Right kidney (tissue), 1 donor: ENCODE data around the gene RCAN3.
"Not testable (repeated sequence)": the region's sequence is repeated elsewhere in the genome, so short reads cannot be mapped to it uniquely, and the experiment has no call there.

Source experiments
- DNase-seq: peaks from one replicate; pipeline ENCODE4 v3.0.0-alpha.2; 2016

RCAN3 gene

DNA sequence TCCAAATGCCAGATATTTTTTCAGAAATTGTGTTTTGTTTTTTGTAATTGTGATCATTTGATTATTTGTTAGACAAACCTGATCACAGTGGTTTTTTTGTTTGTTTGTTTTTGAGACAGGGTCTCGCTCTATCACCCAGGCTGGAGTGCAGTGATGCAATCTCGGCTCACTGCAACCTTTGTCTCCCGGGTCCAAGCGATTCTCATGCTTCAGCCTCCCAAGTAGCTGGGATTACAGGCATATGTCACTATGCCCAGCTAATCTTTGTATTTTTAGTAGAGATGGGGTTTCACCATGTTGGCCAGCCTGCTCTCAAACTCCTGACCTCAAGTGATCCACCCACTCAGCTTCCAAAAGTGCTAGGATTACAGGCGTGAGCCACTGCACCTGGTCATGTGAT, 46.6 kb downstream of the RCAN3 start:
- DNase-seq, result not testable (repeated sequence)

DNA sequence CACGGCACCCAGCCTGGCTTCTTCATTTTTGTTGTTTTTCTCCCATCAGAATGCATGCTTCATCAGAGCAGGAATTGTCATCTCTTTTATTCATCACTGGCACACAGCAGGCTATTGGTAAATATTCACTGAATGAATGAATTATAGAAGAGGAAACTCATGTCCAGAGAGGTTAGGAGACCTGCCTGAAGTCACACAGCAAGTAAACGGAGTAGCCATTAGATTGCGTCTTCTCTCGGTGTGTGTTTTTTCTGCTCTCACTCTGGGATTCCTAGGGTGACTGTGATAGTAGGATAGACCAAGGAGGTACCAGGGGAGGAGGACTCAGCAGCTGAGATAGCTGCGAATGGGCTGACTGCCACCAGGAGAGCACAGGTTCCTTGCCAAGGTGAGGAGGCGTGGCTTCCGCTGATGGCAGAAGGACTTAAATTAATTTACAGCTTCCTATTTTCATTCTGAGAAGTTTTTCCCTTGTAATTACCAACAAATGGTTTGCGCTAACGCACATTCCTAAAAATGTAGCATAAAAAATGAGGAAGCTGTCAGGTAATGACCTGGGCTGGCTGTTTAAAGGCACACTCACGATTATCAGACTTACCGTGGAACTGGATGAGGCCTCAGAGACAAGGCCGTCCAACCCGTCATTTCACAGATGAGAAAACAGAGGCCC, 48.8 kb downstream of the RCAN3 start:
- no peak for DNase-seq

DNA sequence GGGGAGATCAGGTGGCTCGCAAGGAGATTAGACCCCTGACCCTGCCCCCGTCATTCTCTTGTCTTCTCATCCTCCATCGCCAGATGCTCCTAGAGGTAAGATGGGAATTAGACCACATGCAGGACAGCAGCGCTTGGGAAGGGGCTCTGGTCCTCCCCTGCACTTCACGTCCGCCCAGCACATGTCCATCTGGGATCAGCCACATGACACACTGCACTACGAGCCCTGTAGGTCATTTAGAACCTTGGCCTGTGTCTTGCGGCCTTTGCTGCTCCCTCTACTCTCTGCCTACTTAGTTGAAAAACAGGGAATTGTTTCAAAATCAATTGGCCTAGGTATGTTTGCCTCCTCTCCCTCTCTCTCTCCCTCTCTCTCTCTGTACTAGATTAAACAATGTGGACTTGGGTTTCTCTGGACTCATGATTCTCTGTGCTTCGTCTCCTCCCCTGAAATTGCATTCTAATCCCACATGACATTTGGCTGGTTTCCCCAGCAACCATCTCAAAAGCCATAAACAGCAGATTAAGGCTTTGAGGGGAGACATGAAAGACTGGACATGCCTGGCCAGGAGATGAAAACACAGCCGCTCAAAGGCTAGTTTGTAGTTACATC, 49.4 kb downstream of the RCAN3 start:
- peak; percentile 32 for DNase-seq

DNA sequence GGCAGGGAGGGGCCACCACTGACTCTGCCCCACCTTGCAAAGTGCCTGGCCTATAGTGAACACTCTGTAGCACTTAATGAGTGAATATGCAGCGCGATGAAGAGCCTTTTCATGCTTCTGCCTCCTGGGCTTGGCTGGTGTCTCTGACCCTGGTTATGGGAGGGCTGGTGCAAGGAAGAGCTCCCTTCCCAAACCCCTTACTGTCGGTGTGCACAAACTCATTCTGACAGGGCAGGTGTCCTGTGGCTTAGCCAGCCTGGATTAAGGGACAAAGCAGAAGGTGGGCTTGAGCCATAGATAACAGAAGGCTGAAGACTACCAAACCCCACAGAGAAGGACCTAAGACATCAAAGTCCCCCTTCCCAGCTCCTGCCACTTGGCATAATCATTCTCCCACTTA, 51.3 kb downstream of the RCAN3 start:
- DNase-seq, result no peak

DNA sequence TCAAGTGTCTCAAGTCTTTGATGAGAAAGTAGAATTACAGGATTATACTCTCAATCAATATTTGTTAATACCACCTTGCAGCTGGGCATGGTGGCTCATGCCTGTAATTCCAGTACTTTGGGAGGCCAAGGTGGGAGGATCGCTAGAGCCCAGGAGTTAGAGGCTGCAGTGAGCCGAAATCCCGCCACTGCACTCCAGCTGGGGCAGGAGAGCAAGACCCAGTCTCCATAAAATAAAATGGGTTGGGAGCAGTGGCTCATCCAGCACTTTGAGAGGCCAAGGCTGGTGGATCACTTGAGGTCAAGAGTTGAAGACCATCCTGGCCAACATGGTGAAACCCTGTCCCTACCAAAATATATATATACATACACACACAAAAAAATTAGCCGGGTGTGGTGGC, 52.1 kb downstream of the RCAN3 start:
- no peak for DNase-seq

DNA sequence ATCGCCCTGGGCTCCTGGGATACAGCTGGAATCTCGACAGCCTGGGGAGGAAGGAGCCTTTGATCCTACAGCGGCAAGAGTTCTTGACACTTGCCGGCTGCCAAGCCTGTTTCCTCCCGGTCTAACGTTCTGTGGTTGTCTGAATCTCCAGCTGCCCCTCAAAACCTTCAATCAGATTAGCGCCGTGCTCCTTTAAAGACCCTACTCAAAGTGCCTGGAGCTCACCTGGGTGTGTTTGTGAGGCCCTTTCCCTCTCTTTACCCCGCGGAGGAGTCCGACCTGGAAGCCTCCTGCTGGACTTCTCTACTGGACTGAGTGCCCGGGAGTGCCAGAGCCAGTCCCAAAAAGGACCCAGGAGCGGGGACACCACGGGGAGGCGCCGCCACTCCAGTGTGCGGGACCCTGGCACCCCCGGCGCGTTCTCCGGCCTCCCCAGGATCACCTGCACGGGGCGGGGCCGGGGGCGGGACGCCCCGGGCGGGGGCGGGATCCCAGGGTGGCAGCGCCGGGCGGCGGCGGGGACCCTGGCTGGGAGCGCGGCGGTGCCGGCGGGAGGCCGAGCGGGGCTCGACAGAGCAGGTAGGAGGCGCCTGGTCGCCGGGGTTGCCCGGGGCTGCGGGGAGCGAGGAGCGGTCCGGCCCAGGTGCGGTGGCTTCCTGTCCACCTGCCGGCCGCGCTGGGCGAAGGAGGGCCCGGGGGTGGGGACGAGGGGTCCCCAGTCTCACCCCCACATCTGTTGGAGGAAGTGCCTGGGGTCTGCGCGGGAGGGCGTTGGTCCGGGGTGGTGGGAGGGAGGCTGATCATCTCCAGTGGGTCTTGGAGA, 53.2 kb downstream of the RCAN3 start, which contains the start of gene NCMAP:
TSS of gene NCMAP (plus strand) at position 497 of the 823 bp plus-strand sequence. CDS start 39,344 bp downstream, outside the sequence.
- peak; percentile 51 for DNase-seq

DNA sequence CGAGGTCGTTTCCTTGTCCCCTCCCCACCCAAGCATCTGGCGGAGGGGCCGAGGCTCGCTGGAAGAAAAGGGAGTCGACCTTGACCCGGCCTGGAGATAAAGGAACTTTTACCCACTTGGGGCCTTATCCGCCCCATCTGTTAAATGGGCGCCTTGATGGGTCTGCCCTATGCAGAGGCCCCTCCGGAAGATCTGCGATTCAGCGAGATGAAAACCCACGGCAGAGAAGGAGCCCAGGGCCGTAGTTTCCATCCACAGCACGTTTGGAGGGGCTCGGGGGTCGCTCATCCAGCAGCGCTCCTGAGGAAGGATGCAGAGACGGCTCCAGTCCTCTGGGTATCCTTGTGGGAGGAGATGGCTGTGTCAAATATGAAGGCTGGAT, 53.8 kb downstream of the RCAN3 start:
- no peak for DNase-seq

DNA sequence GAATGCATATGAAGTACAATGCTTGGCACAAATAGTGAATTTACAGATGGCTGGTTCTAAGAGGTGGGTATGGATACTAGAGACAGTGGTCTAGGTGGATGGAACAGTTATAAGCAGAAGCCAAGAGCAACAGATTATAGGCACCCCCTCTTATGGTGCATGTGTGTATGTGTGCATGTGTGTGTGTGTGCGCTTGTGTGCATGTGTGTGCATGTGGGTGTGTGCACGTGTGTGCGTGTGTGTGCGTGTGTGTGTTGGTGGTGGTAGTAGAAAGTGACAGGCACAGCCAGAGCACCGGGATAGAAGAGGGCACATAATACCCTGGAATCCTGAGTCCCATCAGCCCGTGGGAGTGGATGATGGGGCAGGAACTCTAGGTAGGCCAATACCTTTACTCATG, 54.6 kb downstream of the RCAN3 start:
- no peak for DNase-seq

DNA sequence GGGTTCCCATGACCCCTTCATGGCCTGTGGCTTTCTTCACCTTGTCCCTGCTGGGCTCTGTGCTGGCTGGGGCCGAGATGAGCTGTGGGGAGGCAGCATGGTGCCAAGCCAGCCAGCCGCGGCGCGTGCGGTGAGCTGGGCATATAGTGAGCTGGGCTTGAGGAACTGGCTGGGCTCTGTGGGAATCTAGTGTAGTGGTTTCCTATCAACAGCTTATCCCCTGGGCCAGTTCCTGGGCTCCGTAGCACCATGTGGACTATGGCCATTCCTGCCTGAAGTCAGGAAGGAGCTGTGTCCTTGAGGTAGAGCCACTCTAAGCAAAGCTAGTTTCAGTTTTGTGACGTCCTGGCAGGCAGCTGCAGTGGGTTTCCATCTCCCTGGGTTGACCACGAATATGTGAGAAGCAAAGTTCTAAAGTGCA, 55.1 kb downstream of the RCAN3 start:
- DNase-seq, result no peak

DNA sequence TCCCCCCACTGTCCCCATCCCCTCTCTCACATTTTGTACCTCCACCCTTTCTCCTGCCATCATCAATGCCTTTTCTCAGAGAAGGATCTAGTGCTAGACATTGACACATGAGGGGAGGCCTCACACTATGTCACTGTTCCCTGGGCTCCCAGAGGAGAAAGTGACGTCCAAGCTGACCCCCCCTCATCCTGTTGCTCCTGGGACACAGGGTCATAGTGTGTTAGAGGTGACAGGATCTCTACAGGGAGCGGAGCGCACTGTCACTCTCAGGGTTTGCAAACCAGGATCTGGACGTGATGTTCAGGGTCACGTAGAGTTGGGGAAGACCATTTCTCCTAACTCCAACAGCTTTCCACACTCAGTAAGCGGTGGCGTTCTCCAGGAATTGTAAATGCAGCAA, 55.8 kb downstream of the RCAN3 start:
- DNase-seq, result no peak

DNA sequence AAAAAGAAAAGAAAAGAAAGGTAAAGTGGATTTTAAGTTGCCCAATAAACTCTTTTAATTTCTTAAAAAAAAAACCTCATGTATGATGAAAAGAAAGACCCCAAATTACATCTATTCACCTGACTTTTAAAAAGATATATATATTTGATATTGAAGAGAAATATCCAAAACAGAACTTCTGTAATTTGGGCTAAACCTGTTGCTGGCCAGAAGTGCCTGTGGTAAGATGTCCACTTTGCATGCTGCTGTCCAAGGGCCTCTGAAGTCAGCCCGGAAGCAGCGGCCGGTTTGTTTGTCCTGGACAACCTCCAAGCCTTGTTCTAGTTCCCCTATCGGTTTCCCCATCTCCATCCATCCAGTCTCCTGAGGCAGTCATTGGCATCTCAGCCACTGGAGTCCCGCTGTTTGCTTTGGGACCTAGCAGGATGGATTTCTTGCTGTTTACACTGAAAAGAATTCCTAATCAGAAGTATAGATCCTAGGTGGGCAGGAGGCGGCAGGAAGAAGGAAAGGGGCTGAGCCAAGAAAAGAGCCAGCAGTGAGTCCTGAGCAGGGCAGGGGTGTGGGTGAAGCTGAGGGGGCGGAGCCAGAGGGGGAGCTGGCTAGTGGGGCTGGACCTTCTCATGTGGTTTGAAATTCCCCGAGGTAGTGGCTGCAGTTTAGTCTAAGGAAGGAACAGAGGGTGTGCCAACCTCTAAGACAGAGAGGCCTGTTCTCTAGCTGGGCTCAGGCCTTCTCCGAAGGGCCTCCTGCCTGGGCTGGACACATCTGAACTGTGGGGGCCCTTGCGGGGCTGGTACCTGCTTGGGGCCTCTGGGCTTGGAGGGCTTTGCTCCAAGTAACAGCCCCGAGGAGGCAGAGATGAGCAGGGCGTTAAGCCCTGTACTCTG, 56.5 kb downstream of the RCAN3 start:
- DNase-seq, result no peak

DNA sequence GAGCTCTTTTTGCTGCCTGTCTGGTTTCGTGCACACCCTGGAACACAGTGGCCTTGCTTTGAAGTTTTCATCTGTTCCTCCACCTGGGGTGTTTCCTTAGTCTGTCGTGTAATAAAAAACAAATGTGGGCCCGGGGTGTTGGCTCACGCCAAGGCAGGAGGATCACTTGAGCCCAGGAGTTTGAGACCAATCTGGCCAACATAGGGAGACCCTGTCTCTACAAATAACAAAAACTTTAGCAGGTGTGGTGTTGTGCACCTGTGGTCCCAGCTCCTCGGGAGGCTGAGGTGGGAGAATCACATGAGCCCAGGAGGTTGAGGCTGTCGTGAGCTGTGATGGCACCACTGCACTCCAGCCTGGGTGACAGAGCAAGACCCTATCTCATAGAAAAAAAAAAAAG, 57.7 kb downstream of the RCAN3 start:
- DNase-seq, result no peak

DNA sequence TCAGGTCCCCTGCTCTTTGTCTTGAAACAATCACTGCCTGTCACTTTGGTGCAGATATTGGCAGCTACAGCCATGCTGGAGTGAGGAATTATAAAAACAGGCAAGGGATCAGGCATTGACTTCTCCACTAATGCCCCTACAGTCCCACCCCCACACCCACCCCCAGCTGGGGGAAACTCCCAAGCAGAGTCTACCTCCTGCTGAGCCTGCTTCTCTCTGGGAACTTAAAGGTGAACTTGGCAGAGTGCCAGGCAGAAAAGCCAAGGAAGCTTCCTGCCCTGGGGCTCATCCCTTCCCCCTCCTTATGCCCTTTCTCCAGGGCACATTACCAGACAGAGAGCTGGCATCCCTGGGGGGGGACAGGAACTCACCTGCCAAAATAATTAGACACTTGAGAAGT, 60.0 kb downstream of the RCAN3 start:
- peak; percentile 29 for DNase-seq

DNA sequence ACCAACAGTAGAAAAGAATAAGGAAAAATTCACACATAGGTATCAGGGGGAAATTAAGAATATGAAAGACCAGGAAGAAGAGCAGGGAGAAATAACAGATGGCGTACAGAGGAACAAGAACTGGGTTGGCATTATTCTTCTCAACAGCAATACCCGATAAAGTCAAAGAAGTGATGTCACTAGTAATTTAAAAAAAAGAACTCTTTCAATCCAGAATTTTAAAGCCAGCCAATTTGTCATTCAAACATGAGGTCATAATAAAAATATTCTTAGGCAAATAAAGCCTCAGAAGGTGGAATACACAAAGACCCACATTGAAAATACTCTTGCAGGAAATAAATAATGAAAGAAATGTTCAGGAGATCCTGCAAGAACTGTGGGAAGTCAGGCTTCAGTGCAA, 62.1 kb downstream of the RCAN3 start:
- no peak for DNase-seq

DNA sequence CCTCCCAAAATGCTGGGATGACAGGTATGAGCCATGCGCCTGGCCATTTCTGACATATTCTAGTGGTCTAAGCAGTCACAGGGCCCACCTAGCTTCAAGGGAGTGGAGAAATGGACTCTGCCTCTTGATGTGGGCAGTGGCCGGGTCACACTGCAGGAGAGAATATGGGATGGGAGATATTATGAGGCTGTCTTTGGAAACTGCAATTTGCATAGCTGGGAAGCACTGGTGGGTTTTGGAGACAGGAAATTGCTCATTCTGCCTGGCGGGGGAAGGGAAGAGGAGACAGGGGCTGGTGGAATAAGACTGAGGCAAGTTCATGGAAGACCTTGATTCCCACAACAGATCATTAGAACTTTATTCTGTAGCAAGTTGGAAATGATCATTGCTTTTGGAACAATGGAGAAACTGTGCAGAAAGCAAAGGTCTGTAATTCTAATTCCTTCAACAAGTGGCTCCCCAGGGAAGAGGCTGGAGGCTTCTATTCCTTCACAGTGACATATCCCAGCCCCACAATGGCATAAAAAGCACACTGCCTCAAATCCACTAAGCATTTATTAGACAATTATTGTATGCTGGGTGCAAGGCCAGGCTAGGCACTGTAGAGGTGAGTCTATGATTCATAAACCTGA, 63.7 kb downstream of the RCAN3 start:
- DNase-seq, result no peak

DNA sequence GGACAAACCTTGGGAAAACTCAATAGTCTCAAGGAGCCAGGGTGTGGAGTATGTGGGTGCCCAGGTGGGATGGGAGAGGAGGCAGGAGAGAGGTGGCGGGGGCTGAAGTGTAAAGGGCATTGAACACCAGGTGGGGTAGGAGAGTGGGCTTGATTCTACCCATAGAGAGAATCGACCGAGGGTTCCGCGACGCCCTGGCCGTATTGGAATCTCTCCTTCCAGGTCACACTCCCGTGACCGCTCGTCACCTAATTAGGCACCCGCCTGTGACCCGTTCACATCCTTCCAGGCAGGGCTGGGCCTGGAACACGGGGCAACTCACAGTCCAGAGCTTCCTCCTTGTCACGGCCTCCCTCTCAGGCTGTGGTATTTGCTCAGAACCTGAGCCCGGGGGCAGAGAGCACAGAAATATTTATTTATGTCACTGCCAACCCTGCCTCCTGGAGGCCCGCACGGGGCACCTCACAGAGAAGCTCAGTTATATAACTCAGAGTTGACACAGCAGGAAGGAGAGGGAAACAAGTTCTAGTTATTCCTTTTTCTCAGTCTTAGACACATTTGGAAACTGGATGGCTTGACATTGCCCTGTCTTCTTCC, 65.3 kb downstream of the RCAN3 start:
- DNase-seq, result peak; percentile 26

DNA sequence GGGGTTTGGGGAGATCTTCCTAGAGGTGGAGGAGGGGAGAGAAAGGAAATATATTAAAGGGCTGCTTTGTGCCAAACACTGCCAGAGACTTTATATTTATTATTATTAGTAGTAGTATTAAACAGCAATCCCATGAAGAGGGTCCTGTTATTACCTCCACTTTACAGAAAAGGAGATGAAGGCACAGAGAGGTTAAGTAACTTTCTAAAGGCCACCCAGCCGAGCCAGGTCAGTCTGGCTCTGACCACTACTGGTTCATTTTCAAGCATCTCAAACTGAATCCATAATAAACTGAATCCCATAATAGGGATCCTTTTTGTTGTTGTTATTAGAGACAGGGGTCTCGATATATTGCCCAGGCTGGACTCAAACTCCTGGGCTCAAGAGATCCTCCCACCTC, 65.8 kb downstream of the RCAN3 start:
- no peak for DNase-seq

DNA sequence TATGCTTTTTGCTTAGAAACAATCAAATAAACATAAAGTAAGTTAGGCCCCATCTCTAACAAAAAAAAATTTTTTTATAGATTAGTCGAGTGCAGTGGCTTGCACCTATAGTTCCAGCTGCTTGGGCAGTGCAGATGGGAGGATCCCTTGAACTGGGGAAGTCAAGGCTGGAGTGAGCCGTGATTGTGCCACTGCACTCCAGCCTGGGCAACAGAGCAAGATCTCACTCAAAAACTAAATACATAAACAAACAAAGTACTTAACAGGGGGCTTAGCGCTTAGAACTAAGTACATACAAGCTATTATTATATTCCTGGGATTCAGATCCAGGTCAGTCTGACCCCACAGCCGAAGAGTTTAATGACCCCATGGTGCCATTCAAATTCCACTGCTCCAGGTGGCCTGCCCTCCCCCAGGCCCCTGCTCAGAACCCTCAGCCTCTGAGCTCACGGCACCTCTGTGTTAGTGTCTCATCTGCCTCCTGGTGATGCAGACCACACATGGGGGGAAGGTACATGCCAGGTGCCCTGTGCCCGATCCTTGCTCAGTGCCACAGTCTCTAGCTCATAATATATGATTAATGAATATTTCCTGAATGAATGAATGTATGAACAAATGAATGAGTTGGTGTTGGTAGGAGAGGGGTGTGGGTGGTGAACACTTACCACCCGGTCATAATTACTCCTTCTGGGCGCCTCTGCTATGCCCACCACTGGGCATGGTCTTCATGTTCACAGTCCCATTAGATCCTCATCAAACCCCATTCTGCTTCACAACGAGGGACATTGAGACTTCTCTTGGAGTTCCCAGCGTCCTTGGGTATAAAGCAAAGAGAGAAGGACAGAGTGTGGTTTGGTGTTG, 67.9 kb downstream of the RCAN3 start:
- no peak for DNase-seq

DNA sequence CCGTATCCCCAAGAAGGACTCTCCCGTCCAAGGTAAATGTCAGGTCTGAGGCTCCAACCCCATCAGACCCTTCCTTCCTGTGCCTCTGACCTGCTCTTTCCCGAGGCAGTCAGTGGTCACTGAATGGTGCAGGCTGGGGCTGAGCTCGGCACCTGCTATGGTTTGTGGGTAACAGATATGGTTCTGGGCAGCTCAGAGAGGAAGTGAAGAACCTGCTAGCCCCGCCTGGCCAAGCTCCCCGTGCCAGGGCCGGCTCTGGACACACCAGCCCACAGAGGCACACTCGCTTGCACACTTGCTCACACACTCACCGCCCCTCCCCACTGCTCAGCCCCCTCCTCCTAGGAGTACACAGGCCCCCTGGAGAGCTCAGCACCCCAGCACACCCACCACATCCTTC, 69.7 kb downstream of the RCAN3 start:
- no peak for DNase-seq

DNA sequence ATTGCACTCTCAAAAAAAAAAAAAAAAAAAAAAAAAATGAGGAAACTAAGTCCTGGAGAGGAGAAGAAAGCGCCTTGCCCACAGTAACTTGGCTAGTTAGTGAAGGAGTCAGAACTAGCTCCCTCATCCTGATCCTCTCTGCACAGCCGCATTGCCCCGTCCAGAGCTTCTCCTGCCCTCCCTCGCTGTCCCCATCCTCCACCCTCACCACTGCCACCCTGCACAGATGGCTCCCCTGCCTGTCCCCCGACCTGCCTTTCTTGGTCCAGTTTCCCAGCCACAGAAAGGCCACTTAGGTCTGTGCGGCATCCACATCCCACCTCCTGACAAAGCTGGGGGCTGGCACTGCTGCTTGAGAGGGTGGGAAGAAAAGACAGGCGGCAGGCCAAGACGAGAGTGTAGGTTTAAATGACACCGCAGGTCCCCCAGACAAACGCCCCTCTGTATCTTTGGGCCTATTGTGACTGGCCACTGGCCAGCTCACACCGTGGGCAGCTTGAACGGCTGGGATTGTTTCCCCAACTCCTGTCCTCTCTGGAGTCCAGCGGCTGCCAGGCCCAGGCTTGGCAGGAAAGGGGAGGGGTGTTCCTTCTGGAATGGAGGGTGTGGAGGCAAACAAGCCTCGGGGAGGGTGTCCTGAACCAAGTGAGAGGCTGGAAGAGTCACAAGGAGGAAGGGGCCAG, 73.4 kb downstream of the RCAN3 start:
- DNase-seq, result no peak
